ENCODE measurements around the gene SIGLEC12. TPM values are rescaled to one million over a fixed set of nuclear protein-coding genes. Genes with fewer than 3 reads are reported as not detected.

The SIGLEC12 gene
- total and polyA plus RNA-seq, 9 of the 15 experiments (the other 6 are each of a cell fraction or from before 2014, with no cell fraction given) = 0.08 to 1.3 (median 0.54) TPM

DNA sequence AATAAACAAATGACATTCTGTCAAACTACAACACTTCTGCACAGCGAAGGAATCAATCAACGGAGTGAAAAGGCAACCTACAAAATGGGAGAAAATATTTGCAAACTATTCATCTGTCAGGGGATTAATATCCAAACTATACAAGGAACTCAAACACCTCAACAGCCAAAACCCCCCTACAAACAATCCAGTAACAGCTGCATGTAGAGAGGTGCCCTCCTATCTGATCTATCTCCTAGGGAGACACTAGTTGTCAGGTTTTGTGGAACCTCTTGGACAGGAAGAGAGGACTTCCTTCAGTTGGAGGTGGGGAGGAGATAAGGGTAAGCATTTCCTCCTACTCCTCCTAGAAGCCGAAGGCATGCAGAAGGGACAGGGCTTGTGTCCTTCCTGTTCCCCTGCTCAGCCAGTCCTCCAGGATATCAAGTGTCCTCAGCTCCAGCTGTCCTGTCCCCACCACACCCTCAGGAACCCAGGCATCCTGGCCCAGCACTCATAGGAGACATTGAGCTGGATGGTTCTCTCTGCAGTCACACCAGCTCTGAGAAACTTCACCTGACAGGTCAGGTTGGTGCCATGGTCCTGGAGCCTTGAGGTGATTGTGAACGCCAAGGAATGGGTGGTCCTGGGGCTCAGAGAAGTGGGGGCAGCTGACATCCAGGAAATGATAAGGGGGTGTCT is 33.6 kb downstream of the SIGLEC12 start (continued):
- TF ChIP-seq, protein P1, sequence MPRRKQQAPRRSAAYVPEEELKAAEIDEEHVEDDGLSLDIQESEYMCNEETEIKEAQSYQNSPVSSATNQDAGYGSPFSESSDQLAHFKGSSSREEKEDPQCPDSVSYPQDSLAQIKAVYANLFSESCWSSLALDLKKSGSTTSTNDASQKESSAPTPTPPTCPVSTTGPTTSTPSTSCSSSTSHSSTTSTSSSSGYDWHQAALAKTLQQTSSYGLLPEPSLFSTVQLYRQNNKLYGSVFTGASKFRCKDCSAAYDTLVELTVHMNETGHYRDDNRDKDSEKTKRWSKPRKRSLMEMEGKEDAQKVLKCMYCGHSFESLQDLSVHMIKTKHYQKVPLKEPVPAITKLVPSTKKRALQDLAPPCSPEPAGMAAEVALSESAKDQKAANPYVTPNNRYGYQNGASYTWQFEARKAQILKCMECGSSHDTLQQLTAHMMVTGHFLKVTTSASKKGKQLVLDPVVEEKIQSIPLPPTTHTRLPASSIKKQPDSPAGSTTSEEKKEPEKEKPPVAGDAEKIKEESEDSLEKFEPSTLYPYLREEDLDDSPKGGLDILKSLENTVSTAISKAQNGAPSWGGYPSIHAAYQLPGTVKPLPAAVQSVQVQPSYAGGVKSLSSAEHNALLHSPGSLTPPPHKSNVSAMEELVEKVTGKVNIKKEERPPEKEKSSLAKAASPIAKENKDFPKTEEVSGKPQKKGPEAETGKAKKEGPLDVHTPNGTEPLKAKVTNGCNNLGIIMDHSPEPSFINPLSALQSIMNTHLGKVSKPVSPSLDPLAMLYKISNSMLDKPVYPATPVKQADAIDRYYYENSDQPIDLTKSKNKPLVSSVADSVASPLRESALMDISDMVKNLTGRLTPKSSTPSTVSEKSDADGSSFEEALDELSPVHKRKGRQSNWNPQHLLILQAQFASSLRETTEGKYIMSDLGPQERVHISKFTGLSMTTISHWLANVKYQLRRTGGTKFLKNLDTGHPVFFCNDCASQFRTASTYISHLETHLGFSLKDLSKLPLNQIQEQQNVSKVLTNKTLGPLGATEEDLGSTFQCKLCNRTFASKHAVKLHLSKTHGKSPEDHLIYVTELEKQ (CRISPR knock-in tag; IDR thresholded peaks at IDR 0.05) = no peak
- TF ChIP-seq GABPA (tag; conservative IDR thresholded peaks at IDR 0.05; ENCODE audit: low read depth) (peak; percentile 87), TGIF2 (CRISPR knock-in tag; IDR thresholded peaks at IDR 0.05) (no peak), TEAD2 (tag; IDR thresholded peaks at IDR 0.05) (no peak), CC2D1A (IDR thresholded peaks at IDR 0.05) (0 out of 2 replicates have a peak, but pooled peaks have one; percentile 18), CXXC5 (CRISPR knock-in tag; IDR thresholded peaks at IDR 0.05) (peak; percentile 12; the same call in 1 of the 2 replicates), RFX5 (IDR thresholded peaks at IDR 0.05; ENCODE audit: low read depth, low read length) (no peak), ZNF384 (IDR thresholded peaks at IDR 0.05; ENCODE audit: low read depth, low read length) (no peak), ZFP1 (CRISPR knock-in tag; IDR thresholded peaks at IDR 0.05) (no peak), PCBP2 (IDR thresholded peaks at IDR 0.05; ENCODE audit: low read depth, low read length, poor library complexity, severe bottlenecking) (no peak), XRCC3 (IDR thresholded peaks at IDR 0.05) (no peak), NR4A1 (CRISPR knock-in tag; IDR thresholded peaks at IDR 0.05) (no peak), NR4A1 (tag; IDR thresholded peaks at IDR 0.05) (no peak; the same call in 1 of the 2 replicates), RCOR1 (IDR thresholded peaks at IDR 0.05; ENCODE audit: borderline replicate concordance in 1 of 2, low read depth in 2 of 2, low read length in 2 of 2) (peak in 1 of 2 experiments; percentile 81; a peak in 1 of 4 replicates), ZNF79 (CRISPR knock-in tag; IDR thresholded peaks at IDR 0.05; ENCODE audit: low read depth) (no peak), HNRNPK (IDR thresholded peaks at IDR 0.05; ENCODE audit: low read depth, low read length, poor library complexity, severe bottlenecking) (no peak), MAFF (IDR thresholded peaks at IDR 0.05; ENCODE audit: low read length) (no peak), KDM1A (IDR thresholded peaks at IDR 0.05) (peak; percentile 42 to 56; a peak in 1 of 4 replicates), HNRNPLL (IDR thresholded peaks at IDR 0.05; ENCODE audit: low read depth, low read length, poor library complexity, severe bottlenecking) (peak; percentile 59)
- TF ChIP-seq, protein P2, sequence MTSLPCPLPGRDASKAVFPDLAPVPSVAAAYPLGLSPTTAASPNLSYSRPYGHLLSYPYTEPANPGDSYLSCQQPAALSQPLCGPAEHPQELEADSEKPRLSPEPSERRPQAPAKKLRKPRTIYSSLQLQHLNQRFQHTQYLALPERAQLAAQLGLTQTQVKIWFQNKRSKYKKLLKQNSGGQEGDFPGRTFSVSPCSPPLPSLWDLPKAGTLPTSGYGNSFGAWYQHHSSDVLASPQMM (CRISPR knock-in tag; IDR thresholded peaks at IDR 0.05) = no peak
- TF ChIP-seq, protein P3, sequence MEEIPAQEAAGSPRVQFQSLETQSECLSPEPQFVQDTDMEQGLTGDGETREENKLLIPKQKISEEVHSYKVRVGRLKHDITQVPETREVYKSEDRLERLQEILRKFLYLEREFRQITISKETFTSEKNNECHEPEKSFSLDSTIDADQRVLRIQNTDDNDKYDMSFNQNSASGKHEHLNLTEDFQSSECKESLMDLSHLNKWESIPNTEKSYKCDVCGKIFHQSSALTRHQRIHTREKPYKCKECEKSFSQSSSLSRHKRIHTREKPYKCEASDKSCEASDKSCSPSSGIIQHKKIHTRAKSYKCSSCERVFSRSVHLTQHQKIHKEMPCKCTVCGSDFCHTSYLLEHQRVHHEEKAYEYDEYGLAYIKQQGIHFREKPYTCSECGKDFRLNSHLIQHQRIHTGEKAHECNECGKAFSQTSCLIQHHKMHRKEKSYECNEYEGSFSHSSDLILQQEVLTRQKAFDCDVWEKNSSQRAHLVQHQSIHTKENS (CRISPR knock-in tag; IDR thresholded peaks at IDR 0.05) = no peak
- TF ChIP-seq, protein P4, sequence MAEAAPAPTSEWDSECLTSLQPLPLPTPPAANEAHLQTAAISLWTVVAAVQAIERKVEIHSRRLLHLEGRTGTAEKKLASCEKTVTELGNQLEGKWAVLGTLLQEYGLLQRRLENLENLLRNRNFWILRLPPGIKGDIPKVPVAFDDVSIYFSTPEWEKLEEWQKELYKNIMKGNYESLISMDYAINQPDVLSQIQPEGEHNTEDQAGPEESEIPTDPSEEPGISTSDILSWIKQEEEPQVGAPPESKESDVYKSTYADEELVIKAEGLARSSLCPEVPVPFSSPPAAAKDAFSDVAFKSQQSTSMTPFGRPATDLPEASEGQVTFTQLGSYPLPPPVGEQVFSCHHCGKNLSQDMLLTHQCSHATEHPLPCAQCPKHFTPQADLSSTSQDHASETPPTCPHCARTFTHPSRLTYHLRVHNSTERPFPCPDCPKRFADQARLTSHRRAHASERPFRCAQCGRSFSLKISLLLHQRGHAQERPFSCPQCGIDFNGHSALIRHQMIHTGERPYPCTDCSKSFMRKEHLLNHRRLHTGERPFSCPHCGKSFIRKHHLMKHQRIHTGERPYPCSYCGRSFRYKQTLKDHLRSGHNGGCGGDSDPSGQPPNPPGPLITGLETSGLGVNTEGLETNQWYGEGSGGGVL (CRISPR knock-in tag; IDR thresholded peaks at IDR 0.05) = no peak

Data from K562 (cell line).